ENCODE measurements around the gene ARL3.

The ARL3 gene

GRCh38 chr10:102678842-102679289 is 35.3 kb downstream of the ARL3 start:
- H3K4me1 Mint-ChIP-seq = peaks cover 76% of the 10 kb centered on the region
- peaks cover 30% of the 10 kb centered on the region for H3K36me3 Mint-ChIP-seq (ENCODE audit: low read depth)
- H3K4me3 Mint-ChIP-seq = peak overlapping the region; percentile 40 to 60 (median 58)
- peak overlapping the region; percentile 97 to 98 (median 98) for H3K27ac Mint-ChIP-seq
- H3K27me3 Mint-ChIP-seq (ENCODE audit: low read depth) = no peaks in the 10 kb centered on the region
- H3K9me3 Mint-ChIP-seq = no peaks in the 10 kb centered on the region
- peak; percentile 49 to 75 (median 68) for TF ChIP-seq CTCF (IDR thresholded peaks at IDR 0.05; ENCODE audit: unreplicated experiment in 3 of 3)

- H3K9me3 Mint-ChIP-seq = no peaks in the 10 kb centered on the region
- TF ChIP-seq CTCF (IDR thresholded peaks at IDR 0.05; ENCODE audit: unreplicated experiment in 3 of 3) = no peak
- H3K4me1 Mint-ChIP-seq = peaks cover 85% of the 10 kb centered on the region
- peaks cover 21% of the 10 kb centered on the region for H3K36me3 Mint-ChIP-seq (ENCODE audit: low read depth)
- no peaks in the 10 kb centered on the region for H3K27me3 Mint-ChIP-seq (ENCODE audit: low read depth)
- H3K27ac Mint-ChIP-seq = peak overlapping the region; percentile 97 to 98 (median 98)
- H3K4me3 Mint-ChIP-seq = peak overlapping the region in 2 of 3 experiments; percentile 13 to 60
These were observed 36.2 kb downstream of the ARL3 start for GRCh38 chr10:102678068-102678400.

GRCh38 chr10:102677331-102678067 is 36.7 kb downstream of the ARL3 start:
- Mint-ChIP-seq H3K4me1 (peaks cover 90% of the 10 kb centered on the region), H3K9me3 (no peaks in the 10 kb centered on the region), H3K27ac (peak overlapping the region; percentile 97 to 98 (median 98)), H3K27me3 (ENCODE audit: low read depth) (no peaks in the 10 kb centered on the region), H3K4me3 (peak overlapping the region; percentile 30 to 76 (median 60)), H3K36me3 (ENCODE audit: low read depth) (peaks cover 19% of the 10 kb centered on the region)
- no peak for TF ChIP-seq CTCF (IDR thresholded peaks at IDR 0.05; ENCODE audit: unreplicated experiment in 3 of 3)

- Mint-ChIP-seq H3K36me3 (ENCODE audit: low read depth) (peaks cover 11% of the 10 kb centered on the region), H3K4me3 (peak overlapping the region; percentile 32 to 76 (median 37)), H3K27me3 (ENCODE audit: low read depth) (no peaks in the 10 kb centered on the region), H3K9me3 (no peaks in the 10 kb centered on the region), H3K27ac (peak overlapping the region; percentile 97 to 98 (median 98)), H3K4me1 (peaks cover 84% of the 10 kb centered on the region)
- TF ChIP-seq CTCF (IDR thresholded peaks at IDR 0.05; ENCODE audit: unreplicated experiment in 3 of 3) = no peak
These were observed 37.5 kb downstream of the ARL3 start for GRCh38 chr10:102676534-102677315.

- Mint-ChIP-seq H3K4me3 (peak overlapping the region; percentile 63 to 80 (median 76)), H3K27ac (peak overlapping the region; percentile 97 to 98 (median 98)), H3K9me3 (no peaks in the 10 kb centered on the region), H3K27me3 (ENCODE audit: low read depth) (no peaks in the 10 kb centered on the region), H3K4me1 (peaks cover 84% of the 10 kb centered on the region), H3K36me3 (ENCODE audit: low read depth) (peaks cover 6% of the 10 kb centered on the region)
- no peak for TF ChIP-seq CTCF (IDR thresholded peaks at IDR 0.05; ENCODE audit: unreplicated experiment in 3 of 3)
These were observed 38.3 kb downstream of the ARL3 start for GRCh38 chr10:102675666-102676533.
